GM12878 (cell line): ENCODE measurements around the gene CCR2.
"Not testable (repeated sequence)": the region's sequence is repeated elsewhere in the genome, so short reads cannot be mapped to it uniquely, and the experiment has no call there.

Experiments
- CTCF ChIP-seq, 3 experiments: IDR thresholded peaks in 2 of 3; conservative IDR thresholded peaks in 1 of 3; 2 replicates each; pipeline ENCODE4 v1.5.1; 2011; ENCODE audit warnings: low read depth in 3 of 3, low read length in 3 of 3, mild to moderate bottlenecking in 3 of 3, control low read depth in 2 of 3, moderate library complexity in 2 of 3, inconsistent platforms in 1 of 3, mixed read lengths in 1 of 3; ENCODE audit not compliant: control insufficient read depth in 2 of 3, insufficient read depth in 1 of 3; ENCODE audit errors: extremely low read depth in 1 of 3
- POLR2A ChIP-seq: IDR thresholded peaks from 2 replicates; pipeline ENCODE4 v1.6.1; 2011; ENCODE audit warnings: low read depth, mild to moderate bottlenecking, low read length

DNA sequence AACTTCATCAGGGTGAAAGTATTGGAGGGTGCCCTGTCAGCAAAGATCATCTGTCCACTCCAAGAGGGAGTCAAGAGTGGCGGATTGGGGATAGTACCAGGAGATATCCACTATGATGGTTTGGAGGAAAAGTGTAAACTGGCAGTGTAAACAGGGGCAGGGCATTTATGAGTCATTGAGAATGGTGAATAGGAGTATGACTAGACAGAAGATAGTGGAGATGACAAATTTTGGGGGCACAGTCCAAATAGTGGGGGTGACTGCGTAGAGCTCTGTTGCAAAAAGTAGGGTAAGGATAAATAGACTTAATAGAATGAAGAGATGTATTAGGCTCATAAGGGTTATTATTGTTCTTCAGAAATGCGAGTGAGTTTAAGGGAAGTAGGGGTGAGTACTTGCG lies 34.9 kb downstream of the CCR2 start:
- not testable (repeated sequence) for TF ChIP-seq POLR2A; CTCF (IDR thresholded peaks at IDR 0.05 in 2 of 3, conservative IDR thresholded peaks at IDR 0.05 in 1 of 3; ENCODE audit: control insufficient read depth in 2 of 3, extremely low read depth in 1 of 3, insufficient read depth in 1 of 3, low read depth in 3 of 3, low read length in 3 of 3)
